ENCODE data around the gene CD44.

GRCh38 chr11:35090125-35090524, 48.8 kb upstream of the CD44 start:
- TF ChIP-seq EZH2 (IDR thresholded peaks at IDR 0.05; ENCODE audit: borderline replicate concordance, low read depth, low read length, severe bottlenecking) (no peak), CTCF (IDR thresholded peaks at IDR 0.05; ENCODE audit: borderline replicate concordance, extremely low read depth, low read length, poor library complexity, severe bottlenecking) (no peak)

Data from DND-41 (cell line).